Upper lobe of left lung (tissue), 6 donors: Measurements from ENCODE around the gene PROM2. TPM values are rescaled to one million over a fixed set of nuclear protein-coding genes. Genes with fewer than 3 reads are reported as not detected.
A peak's percentile ranks its signal among the peaks of the same experiment; 100 is the strongest.

Experiments used
- ATAC-seq, 2 donors: fragments of 200-7000 bp; cut with Tn5 transposase; one replicate each; pipeline ENCODE4 v1.9.1; 2022; ENCODE audit warnings: mild to moderate bottlenecking in 2 of 2, moderate library complexity in 2 of 2; ENCODE audit not compliant: low FRiP score in 2 of 2
- DNase-seq, 2 donors: peaks; one replicate each; pipeline ENCODE4 v3.0.0-alpha.2; 2019 to 2020
- H3K27ac ChIP-seq, 4 donors: fragments of 200-600 bp; sonication (generic); one replicate each; pipeline ENCODE4 v1.5.1; 2016 to 2019
- H3K27me3 ChIP-seq, 4 donors: fragments of 200-600 bp; sonication (generic); one replicate each; pipeline ENCODE4 v1.5.1; 2017 to 2019
- H3K36me3 ChIP-seq, 4 donors: fragments of 200-600 bp; sonication (generic); one replicate each; pipeline ENCODE4 v1.5.1; 2016 to 2019
- H3K4me1 ChIP-seq, 4 donors: fragments of 200-600 bp; sonication (generic); one replicate each; pipeline ENCODE4 v1.5.1; 2018 to 2019
- H3K4me3 ChIP-seq, 4 donors: fragments of 200-600 bp; sonication (generic); one replicate each; pipeline ENCODE4 v1.5.1; 2017 to 2019; ENCODE audit warnings: mild to moderate bottlenecking in 2 of 4, moderate library complexity in 1 of 4
- H3K9me3 ChIP-seq, 4 donors: fragments of 200-600 bp; sonication (generic); one replicate each; pipeline ENCODE4 v1.5.1; 2018 to 2019
- EP300 ChIP-seq, 4 donors: sonication (generic); formaldehyde crosslinking; IDR thresholded peaks; one replicate each; pipeline ENCODE4 v1.5.1; 2017; ENCODE audit warnings: antibody characterized with exemption in 4 of 4, control low read depth in 2 of 4
- POLR2A ChIP-seq, 4 donors: fragments of 450-650 bp; IDR thresholded peaks; one replicate each; pipeline ENCODE4 v1.5.1; 2016 to 2017; ENCODE audit warnings: antibody characterized with exemption in 4 of 4, mild to moderate bottlenecking in 2 of 4
- POLR2AphosphoS5 ChIP-seq, 2 donors: sonication (generic); formaldehyde crosslinking; IDR thresholded peaks; one replicate each; pipeline ENCODE4 v1.5.1; 2017; ENCODE audit warnings: antibody characterized with exemption in 2 of 2
- WGBS, 2 donors: methylation state at CpG; one replicate each; pipeline ENCODE4 v1.1.5; 2017 to 2018; 5-methylcytosine and 5-hydroxymethylcytosine counted together
- total RNA-seq, 6 donors: library from RNA; depleted of rRNA in 4 of 6; stranded (reverse); fragments of >200 nt in 4 of 6; gene quantifications; one replicate each; pipeline versions ENCODE4 v1.1.0 to v1.2.1, GENCODE V29; 2016 to 2021
- TF ChIP-seq, protein P1 (sequence below), 6 experiments: fragments of 450-650 bp in 4 of 6; fragments of 200-600 bp in 2 of 6; sonication (generic) in 2 of 6; IDR thresholded peaks; one replicate each; pipeline ENCODE4 v1.5.1; 2016 to 2019; ENCODE audit warnings: antibody characterized with exemption in 6 of 6
- donor health status: DM: no; HTN: no; CAD: no; lungs with moderate emphysema.
- donor health status: DM: no; HTN: yes; CAD: no; lungs with severe emphysema.

PROM2 gene, protein sequence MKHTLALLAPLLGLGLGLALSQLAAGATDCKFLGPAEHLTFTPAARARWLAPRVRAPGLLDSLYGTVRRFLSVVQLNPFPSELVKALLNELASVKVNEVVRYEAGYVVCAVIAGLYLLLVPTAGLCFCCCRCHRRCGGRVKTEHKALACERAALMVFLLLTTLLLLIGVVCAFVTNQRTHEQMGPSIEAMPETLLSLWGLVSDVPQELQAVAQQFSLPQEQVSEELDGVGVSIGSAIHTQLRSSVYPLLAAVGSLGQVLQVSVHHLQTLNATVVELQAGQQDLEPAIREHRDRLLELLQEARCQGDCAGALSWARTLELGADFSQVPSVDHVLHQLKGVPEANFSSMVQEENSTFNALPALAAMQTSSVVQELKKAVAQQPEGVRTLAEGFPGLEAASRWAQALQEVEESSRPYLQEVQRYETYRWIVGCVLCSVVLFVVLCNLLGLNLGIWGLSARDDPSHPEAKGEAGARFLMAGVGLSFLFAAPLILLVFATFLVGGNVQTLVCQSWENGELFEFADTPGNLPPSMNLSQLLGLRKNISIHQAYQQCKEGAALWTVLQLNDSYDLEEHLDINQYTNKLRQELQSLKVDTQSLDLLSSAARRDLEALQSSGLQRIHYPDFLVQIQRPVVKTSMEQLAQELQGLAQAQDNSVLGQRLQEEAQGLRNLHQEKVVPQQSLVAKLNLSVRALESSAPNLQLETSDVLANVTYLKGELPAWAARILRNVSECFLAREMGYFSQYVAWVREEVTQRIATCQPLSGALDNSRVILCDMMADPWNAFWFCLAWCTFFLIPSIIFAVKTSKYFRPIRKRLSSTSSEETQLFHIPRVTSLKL
- total RNA-seq, result 10 to 100 TPM in 2 of 6 donors, 1 to 10 TPM in 4; 3.3 to 26.2 (median 5.0) TPM

DNA sequence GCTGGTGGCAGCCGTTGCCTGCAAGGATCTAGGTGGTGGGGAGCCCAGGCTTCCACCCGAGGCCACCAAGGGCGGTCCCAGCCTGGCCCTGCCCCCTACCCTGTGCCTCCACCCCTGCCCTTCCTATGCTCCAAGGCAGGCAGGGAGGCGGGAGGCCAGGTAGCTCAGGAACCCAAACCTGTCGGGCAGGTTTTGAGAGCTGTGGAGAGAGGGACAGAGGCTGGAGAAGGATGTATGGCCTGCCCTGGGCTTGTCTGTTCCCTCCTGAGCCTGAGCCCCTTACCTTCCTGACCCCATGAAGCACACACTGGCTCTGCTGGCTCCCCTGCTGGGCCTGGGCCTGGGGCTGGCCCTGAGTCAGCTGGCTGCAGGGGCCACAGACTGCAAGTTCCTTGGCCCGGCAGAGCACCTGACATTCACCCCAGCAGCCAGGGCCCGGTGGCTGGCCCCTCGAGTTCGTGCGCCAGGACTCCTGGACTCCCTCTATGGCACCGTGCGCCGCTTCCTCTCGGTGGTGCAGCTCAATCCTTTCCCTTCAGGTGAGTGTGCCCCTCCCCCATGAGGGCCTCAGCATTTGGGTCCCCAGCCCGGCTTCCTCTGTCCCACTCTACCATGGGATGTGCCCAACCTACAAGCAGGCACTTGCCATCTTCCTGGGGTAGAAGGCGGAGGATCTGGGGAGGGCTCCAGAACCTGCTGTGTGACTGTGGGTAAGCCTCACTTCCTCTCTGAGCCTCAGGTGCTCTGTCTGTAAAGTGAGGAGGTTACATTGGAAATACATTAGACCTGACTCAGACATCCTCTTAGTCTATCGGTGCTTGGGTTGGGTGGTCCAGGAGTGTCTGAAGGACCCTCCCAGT is at the start of gene PROM2:
Gene PROM2 (plus strand): TSS at position 159 of the 860 bp plus-strand sequence. CDS start 137 bp downstream, at position 296.
- Histone ChIP-seq H3K4me1 (peaks cover 0 to 10% (median 0%) of the 10 kb centered on the region in 4 donors), H3K9me3 (no peaks in the 10 kb centered on the region), H3K27me3 (no peaks in the 10 kb centered on the region), H3K4me3 (peak within 1 kb of the TSS in 2 of 4 donors; percentile 26 to 34), H3K36me3 (no peaks in the 10 kb centered on the region), H3K27ac (peak within 1 kb of the TSS in 1 of 4 donors; percentile 43)
- DNase-seq (peak in 1 of 2 donors; percentile 85), ATAC-seq (peak; percentile 13 to 80)
- TF ChIP-seq POLR2A (IDR thresholded peaks at IDR 0.05) (peak in 1 of 4 donors; percentile 31), EP300 (IDR thresholded peaks at IDR 0.05) (no peak)
- 83 to 90% methylated on average over 5 to 17 of the region's 17 CpGs for WGBS, 2 donors

DNA sequence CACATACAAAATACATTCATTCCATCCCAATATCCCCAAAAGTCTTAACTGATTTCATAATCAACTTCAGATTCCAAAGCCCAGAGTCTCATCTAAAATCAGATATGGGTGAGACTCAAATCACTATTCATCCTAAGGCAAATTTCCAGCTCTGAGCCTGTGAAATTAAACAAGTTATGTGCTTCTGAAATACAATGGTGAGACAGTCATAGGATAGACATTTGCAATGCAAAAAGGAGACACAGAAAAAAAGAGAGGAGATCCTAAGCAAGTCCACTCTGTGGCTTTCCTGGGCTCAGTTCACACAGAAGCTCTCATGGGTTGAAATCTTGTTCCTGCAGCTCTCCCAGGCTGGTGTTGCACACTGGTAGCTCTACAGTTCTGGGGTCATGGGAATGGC is 48.6 kb upstream of the PROM2 start:
- DNase-seq (no peak), ATAC-seq (no peak)
- Histone ChIP-seq H3K9me3 (peaks cover 26 to 48% (median 38%) of the 10 kb centered on the region in 4 donors), H3K4me1 (no peaks in the 10 kb centered on the region), H3K4me3 (no peak overlapping the region), H3K27me3 (no peaks in the 10 kb centered on the region), H3K27ac (no peak overlapping the region), H3K36me3 (no peaks in the 10 kb centered on the region)
- TF ChIP-seq EP300 (IDR thresholded peaks at IDR 0.05) (no peak), POLR2A (IDR thresholded peaks at IDR 0.05) (no peak), POLR2AphosphoS5 (IDR thresholded peaks at IDR 0.05) (no peak)

DNA sequence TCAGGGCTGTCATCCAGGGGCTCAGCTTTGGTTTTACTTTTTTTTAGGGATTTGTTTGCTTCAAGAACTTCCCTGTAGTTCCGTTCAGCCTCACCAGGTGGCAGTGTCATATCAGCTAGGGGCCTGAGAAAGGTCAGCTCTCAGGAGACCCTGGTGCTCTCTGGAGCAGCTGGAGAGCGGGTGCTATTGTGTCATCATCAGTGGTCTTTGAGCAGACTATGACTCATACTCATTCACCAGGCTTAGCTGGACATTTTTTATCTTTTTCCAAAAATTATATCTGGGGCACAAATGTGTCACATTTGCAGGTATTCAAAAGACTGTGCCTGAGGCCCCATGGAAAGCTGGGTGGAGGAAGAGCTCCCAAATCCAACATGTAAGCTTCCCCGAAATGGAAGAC is 42.5 kb upstream of the PROM2 start:
- peak in 1 of 2 donors; percentile 45 for DNase-seq
- ATAC-seq, result peak; percentile 50 to 51
- Histone ChIP-seq H3K4me1 (no peaks in the 10 kb centered on the region), H3K4me3 (no peak overlapping the region), H3K9me3 (peaks cover 0 to 3% (median 0%) of the 10 kb centered on the region in 4 donors), H3K27me3 (no peaks in the 10 kb centered on the region), H3K36me3 (no peaks in the 10 kb centered on the region), H3K27ac (no peak overlapping the region)
- 41 to 49% methylated on average over 3 of the region's 3 CpGs for WGBS, 2 donors
- no peak for TF ChIP-seq POLR2A (IDR thresholded peaks at IDR 0.05)
- TF ChIP-seq, protein P1, sequence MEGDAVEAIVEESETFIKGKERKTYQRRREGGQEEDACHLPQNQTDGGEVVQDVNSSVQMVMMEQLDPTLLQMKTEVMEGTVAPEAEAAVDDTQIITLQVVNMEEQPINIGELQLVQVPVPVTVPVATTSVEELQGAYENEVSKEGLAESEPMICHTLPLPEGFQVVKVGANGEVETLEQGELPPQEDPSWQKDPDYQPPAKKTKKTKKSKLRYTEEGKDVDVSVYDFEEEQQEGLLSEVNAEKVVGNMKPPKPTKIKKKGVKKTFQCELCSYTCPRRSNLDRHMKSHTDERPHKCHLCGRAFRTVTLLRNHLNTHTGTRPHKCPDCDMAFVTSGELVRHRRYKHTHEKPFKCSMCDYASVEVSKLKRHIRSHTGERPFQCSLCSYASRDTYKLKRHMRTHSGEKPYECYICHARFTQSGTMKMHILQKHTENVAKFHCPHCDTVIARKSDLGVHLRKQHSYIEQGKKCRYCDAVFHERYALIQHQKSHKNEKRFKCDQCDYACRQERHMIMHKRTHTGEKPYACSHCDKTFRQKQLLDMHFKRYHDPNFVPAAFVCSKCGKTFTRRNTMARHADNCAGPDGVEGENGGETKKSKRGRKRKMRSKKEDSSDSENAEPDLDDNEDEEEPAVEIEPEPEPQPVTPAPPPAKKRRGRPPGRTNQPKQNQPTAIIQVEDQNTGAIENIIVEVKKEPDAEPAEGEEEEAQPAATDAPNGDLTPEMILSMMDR (IDR thresholded peaks at IDR 0.05), result peak; percentile 25 to 68 (median 54)

DNA sequence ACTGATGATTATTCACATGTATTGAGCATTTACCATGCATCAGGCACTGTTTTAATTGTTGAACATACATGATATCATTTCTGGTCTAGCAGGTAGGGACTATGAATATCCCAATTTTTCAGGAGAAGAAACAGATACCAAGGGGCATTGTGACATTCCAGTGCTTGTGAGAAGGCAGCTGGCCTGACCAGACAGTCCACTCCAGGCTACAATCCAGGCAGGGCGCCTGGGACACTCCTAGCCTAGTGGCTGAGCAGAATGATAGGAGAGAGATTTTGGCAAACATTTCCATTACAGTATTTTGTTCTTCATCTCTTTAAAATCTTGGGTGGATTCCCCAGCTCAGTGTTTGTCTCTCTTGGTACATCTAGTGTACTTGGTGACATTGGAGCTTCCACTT is 42.0 kb upstream of the PROM2 start:
- Histone ChIP-seq H3K27ac (no peak overlapping the region), H3K27me3 (no peaks in the 10 kb centered on the region), H3K36me3 (no peaks in the 10 kb centered on the region), H3K4me3 (no peak overlapping the region), H3K9me3 (peaks cover 0 to 3% (median 0%) of the 10 kb centered on the region in 4 donors), H3K4me1 (no peaks in the 10 kb centered on the region)
- WGBS, 2 donors, result 22 to 86% methylated on average over 1 of the region's 1 CpG
- DNase-seq (no peak), ATAC-seq (no peak)
- TF ChIP-seq POLR2AphosphoS5 (IDR thresholded peaks at IDR 0.05) (no peak), EP300 (IDR thresholded peaks at IDR 0.05) (no peak), POLR2A (IDR thresholded peaks at IDR 0.05) (no peak)
- TF ChIP-seq, protein P1 (IDR thresholded peaks at IDR 0.05), result no peak

DNA sequence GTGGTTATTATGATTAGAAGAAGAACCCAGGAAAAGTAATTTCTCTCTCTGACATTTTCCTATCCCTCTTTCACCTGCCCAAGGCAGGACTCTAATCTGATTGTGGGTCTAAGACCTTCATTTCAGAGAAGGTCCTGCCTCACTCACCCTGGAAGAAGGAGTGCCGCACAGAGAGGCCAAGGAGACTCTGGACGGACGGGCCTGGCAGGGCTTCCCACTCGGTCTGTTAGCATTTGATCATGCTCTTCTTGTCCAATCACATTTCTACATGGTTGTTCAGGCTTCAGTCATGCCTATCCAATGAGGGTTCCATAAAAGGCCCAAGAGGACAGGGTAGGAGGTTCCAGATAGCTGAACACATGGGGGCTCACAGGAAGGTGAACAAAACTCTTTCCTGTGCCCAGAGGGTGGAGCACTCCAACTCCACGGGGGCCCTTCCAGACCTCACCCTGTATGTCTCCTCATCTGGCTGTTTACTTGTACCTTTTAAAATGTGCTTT is 39.9 kb upstream of the PROM2 start:
- Histone ChIP-seq H3K27me3 (no peaks in the 10 kb centered on the region), H3K4me3 (no peak overlapping the region), H3K4me1 (no peaks in the 10 kb centered on the region), H3K27ac (no peak overlapping the region), H3K36me3 (no peaks in the 10 kb centered on the region), H3K9me3 (peaks cover 0 to 3% (median 0%) of the 10 kb centered on the region in 4 donors)
- ATAC-seq (peak in 1 of 2 donors; percentile 37), DNase-seq (no peak)
- TF ChIP-seq, protein P1 (IDR thresholded peaks at IDR 0.05), result no peak
- TF ChIP-seq POLR2A (IDR thresholded peaks at IDR 0.05), result no peak
- no peak for TF ChIP-seq EP300 (IDR thresholded peaks at IDR 0.05)
- no peak for TF ChIP-seq POLR2AphosphoS5 (IDR thresholded peaks at IDR 0.05)
- WGBS, 2 donors, result 83 to 91% methylated on average over 5 of the region's 5 CpGs
